H9 (cell line): ENCODE results near the gene RELL1. TPM values are rescaled to one million over a fixed set of nuclear protein-coding genes. Genes with fewer than 3 reads are reported as not detected.

Experiments used
- DNase-seq: peaks from one replicate; pipeline ENCODE4 v3.0.0-alpha.2; 2017
- H2AFZ ChIP-seq: one replicate; pipeline ENCODE4 v1.6.1; 2013; ENCODE audit warnings: mild to moderate bottlenecking, low read length, control low read depth, moderate library complexity
- H2AK5ac ChIP-seq: 2 replicates; pipeline ENCODE4 v1.6.1; 2013; ENCODE audit warnings: low read length, control low read depth, mixed read lengths; ENCODE audit not compliant: insufficient read length
- H2BK120ac ChIP-seq: one replicate; pipeline ENCODE4 v1.6.1; 2013; ENCODE audit warnings: low read depth, mild to moderate bottlenecking, low read length, control low read depth, inconsistent platforms; ENCODE audit not compliant: poor library complexity, severe bottlenecking
- H2BK12ac ChIP-seq: 2 replicates; pipeline ENCODE4 v1.6.1; 2013; ENCODE audit warnings: low read length, control low read depth, mixed read lengths, low read depth; ENCODE audit not compliant: insufficient read length
- H2BK15ac ChIP-seq: 2 replicates; pipeline ENCODE4 v1.6.1; 2013; ENCODE audit warnings: low read depth, low read length, control low read depth
- H2BK20ac ChIP-seq: one replicate; pipeline ENCODE4 v1.6.1; 2013; ENCODE audit warnings: low read depth, mild to moderate bottlenecking, low read length, control low read depth, inconsistent platforms; ENCODE audit not compliant: poor library complexity, severe bottlenecking
- H2BK5ac ChIP-seq: 2 replicates; pipeline ENCODE4 v1.6.1; 2013; ENCODE audit warnings: low read length, control low read depth, mixed read lengths; ENCODE audit not compliant: insufficient read length
- H3K14ac ChIP-seq: 2 replicates; pipeline ENCODE4 v1.6.1; 2013; ENCODE audit warnings: low read length, control low read depth; ENCODE audit not compliant: insufficient read depth
- H3K18ac ChIP-seq: 2 replicates; pipeline ENCODE4 v1.6.1; 2013; ENCODE audit warnings: low read depth, mild to moderate bottlenecking, mixed read lengths, low read length, control low read depth; ENCODE audit not compliant: insufficient read length
- H3K23ac ChIP-seq: 2 replicates; pipeline ENCODE4 v1.6.1; 2013; ENCODE audit warnings: low read length, control low read depth, mixed read lengths, low read depth; ENCODE audit not compliant: insufficient read length
- H3K23me2 ChIP-seq: 2 replicates; pipeline ENCODE4 v1.6.1; 2013; ENCODE audit warnings: low read depth, mild to moderate bottlenecking, mixed read lengths, low read length, control low read depth; ENCODE audit not compliant: insufficient read length, poor library complexity, severe bottlenecking
- H3K27ac ChIP-seq: 2 replicates; pipeline ENCODE4 v1.5.1; 2013; ENCODE audit warnings: low read length, control low read depth, mixed read lengths, low read depth; ENCODE audit not compliant: insufficient read length
- H3K27me3 ChIP-seq: 2 replicates; pipeline ENCODE4 v1.6.1; 2013; ENCODE audit warnings: low read length, control low read depth, inconsistent platforms; ENCODE audit not compliant: insufficient read depth
- H3K4ac ChIP-seq: 2 replicates; pipeline ENCODE4 v1.6.1; 2013; ENCODE audit warnings: low read depth, mild to moderate bottlenecking, control low read depth, inconsistent platforms, low read length, moderate library complexity
- H3K4me1 ChIP-seq: 2 replicates; pipeline ENCODE4 v1.6.1; 2013; ENCODE audit warnings: low read length, control low read depth, inconsistent platforms; ENCODE audit not compliant: insufficient read depth
- H3K4me2 ChIP-seq: 2 replicates; pipeline ENCODE4 v1.6.1; 2013; ENCODE audit warnings: low read length, control low read depth, mixed read lengths; ENCODE audit not compliant: insufficient read length, insufficient read depth
- H3K56ac ChIP-seq: 2 replicates; pipeline ENCODE4 v1.6.1; 2013; ENCODE audit warnings: low read depth, mild to moderate bottlenecking, mixed read lengths, low read length, control low read depth; ENCODE audit not compliant: insufficient read length
- H3K79me1 ChIP-seq: 2 replicates; pipeline ENCODE4 v1.6.1; 2013; ENCODE audit warnings: low read depth, mild to moderate bottlenecking, moderate library complexity, low read length, control low read depth, inconsistent platforms; ENCODE audit not compliant: insufficient read depth, poor library complexity, severe bottlenecking
- H3K79me2 ChIP-seq: 2 replicates; pipeline ENCODE4 v1.6.1; 2013; ENCODE audit warnings: low read length, control low read depth, inconsistent platforms; ENCODE audit not compliant: insufficient read depth
- H3K9ac ChIP-seq: 2 replicates; pipeline ENCODE4 v1.6.1; 2013; ENCODE audit warnings: low read length, control low read depth, mixed read lengths; ENCODE audit not compliant: insufficient read length; ENCODE audit errors: extremely low read depth
- H3K9me3 ChIP-seq: one replicate; pipeline ENCODE4 v1.6.1; 2013; ENCODE audit warnings: low read depth, low read length, inconsistent platforms; ENCODE audit not compliant: control insufficient read depth
- H3T11ph ChIP-seq: one replicate; pipeline ENCODE4 v1.6.1; 2013; ENCODE audit warnings: mild to moderate bottlenecking, low read length, control low read depth, inconsistent platforms
- H4K20me1 ChIP-seq: one replicate; pipeline ENCODE4 v1.6.1; 2013; ENCODE audit not compliant: control insufficient read depth, insufficient read length, insufficient read depth
- H4K5ac ChIP-seq: 2 replicates; pipeline ENCODE4 v1.6.1; 2013; ENCODE audit warnings: low read depth, mild to moderate bottlenecking, mixed read lengths, low read length, control low read depth; ENCODE audit not compliant: insufficient read length
- H4K8ac ChIP-seq: replicated peaks from 2 replicates; pipeline ENCODE4 v1.6.1; 2013; ENCODE audit warnings: low read length, control low read depth, mixed read lengths, low read depth; ENCODE audit not compliant: insufficient read length
- H4K91ac ChIP-seq: 2 replicates; pipeline ENCODE4 v1.6.1; 2013; ENCODE audit warnings: low read depth, mild to moderate bottlenecking, moderate library complexity, mixed read lengths, low read length, control low read depth; ENCODE audit not compliant: insufficient read length
- H3K27ac Mint-ChIP-seq, 3 experiments: 2 replicates in 2 of 3; 3 replicates in 1 of 3; pipeline ENCODE4 v1.8.0; 2020 to 2021; ENCODE audit warnings: mixed read lengths in 3 of 3, mild to moderate bottlenecking in 1 of 3, moderate library complexity in 1 of 3
- H3K27me3 Mint-ChIP-seq: 2 replicates; pipeline ENCODE4 v1.8.0; 2021; ENCODE audit warnings: low read depth, mild to moderate bottlenecking, moderate library complexity, mixed read lengths
- H3K36me3 Mint-ChIP-seq, 3 experiments: 2 replicates in 2 of 3; 3 replicates in 1 of 3; pipeline ENCODE4 v1.8.0; 2020 to 2021; ENCODE audit warnings: low read depth in 3 of 3, mixed read lengths in 3 of 3; ENCODE audit not compliant: insufficient read depth in 1 of 3
- H3K4me1 Mint-ChIP-seq, 2 experiments: 2 replicates each; pipeline ENCODE4 v1.8.0; 2020; ENCODE audit warnings: mixed read lengths in 2 of 2
- H3K4me3 Mint-ChIP-seq, 2 experiments: 2 replicates in 1 of 2; 3 replicates in 1 of 2; pipeline ENCODE4 v1.8.0; 2020 to 2021; ENCODE audit warnings: mild to moderate bottlenecking in 2 of 2, mixed read lengths in 2 of 2, moderate library complexity in 1 of 2
- H3K9me3 Mint-ChIP-seq, 2 experiments: 2 replicates in 1 of 2; 3 replicates in 1 of 2; pipeline ENCODE4 v1.8.0; 2020; ENCODE audit warnings: mild to moderate bottlenecking in 2 of 2, mixed read lengths in 2 of 2, moderate library complexity in 1 of 2
- CTCF ChIP-seq: fragments of 200-600 bp; sonication (generic); conservative IDR thresholded peaks from 3 replicates; pipeline ENCODE4 v1.8.0; 2021; ENCODE audit warnings: antibody characterized with exemption, mild to moderate bottlenecking
- WGBS: extraction: QIAGEN DNeasy Blood & Tissue Kit; methylation state at CpG from one replicate; pipeline ENCODE4 v1.1.7; 2013; ENCODE audit warnings: missing lambda C conversion rate, low lambda C conversion rate, mixed read lengths; ENCODE audit not compliant: insufficient read length; ENCODE audit errors: extremely low coverage; 5-methylcytosine and 5-hydroxymethylcytosine counted together
- total RNA-seq: library from RNA; stranded (reverse); gene quantifications from 2 replicates; pipeline ENCODE4 v1.2.1, GENCODE V29; 2021

RELL1 gene
- total RNA-seq, 1 experiment from 2014 or later, result 10.8 TPM

GRCh38 chr4:37667197-37668100 lies 18.7 kb downstream of the RELL1 start:
- Histone ChIP-seq H3K4me2 (no peak overlapping the region), H3T11ph (no peak overlapping the region), H3K27ac (no peak overlapping the region), H3K27me3 (no peaks in the 10 kb centered on the region), H2AFZ (no peak overlapping the region), H3K79me1 (no peaks in the 10 kb centered on the region), H3K4me1 (peaks cover 8% of the 10 kb centered on the region; the same call in 1 of the 2 replicates), H3K18ac (no peak overlapping the region), H2BK120ac (no peak overlapping the region), H4K91ac (no peak overlapping the region), H2BK5ac (no peak overlapping the region), H3K56ac (no peak overlapping the region), H2BK15ac (no peak overlapping the region), H3K23me2 (no peaks in the 10 kb centered on the region), H4K8ac (no peak overlapping the region), H2BK20ac (no peak overlapping the region), H4K20me1 (no peaks in the 10 kb centered on the region), H3K23ac (no peak overlapping the region), H3K79me2 (no peaks in the 10 kb centered on the region; the same call in 1 of the 2 replicates), H4K5ac (no peak overlapping the region), H3K9ac (no peak overlapping the region), H3K9me3 (no peaks in the 10 kb centered on the region), H2AK5ac (no peak overlapping the region), H3K4ac (no peak overlapping the region), H3K14ac (no peak overlapping the region), H2BK12ac (no peak overlapping the region)
- peaks cover 3 to 9% (median 4%) of the 10 kb centered on the region in 3 experiments; a peak in 6 of 7 replicates for H3K36me3 Mint-ChIP-seq
- H3K27ac Mint-ChIP-seq, result no peak overlapping the region
- H3K4me1 Mint-ChIP-seq, result peaks cover 34 to 39% of the 10 kb centered on the region in 2 experiments
- peaks cover 2 to 5% of the 10 kb centered on the region in 2 experiments; a peak in 3 of 5 replicates for H3K9me3 Mint-ChIP-seq
- no peak overlapping the region for H3K4me3 Mint-ChIP-seq
- WGBS, result no CpG with 5 or more reads among the region's 2 CpGs
- no peak for DNase-seq
- TF ChIP-seq CTCF, result no peak
- peaks cover 18% of the 10 kb centered on the region for H3K27me3 Mint-ChIP-seq
